Liver (tissue), 3 donors: ENCODE results near the gene POFUT2.

ENCODE experiments used
- ATF3 ChIP-seq: IDR thresholded peaks from 2 replicates; pipeline ENCODE4 v1.6.1; 2016; ENCODE audit warnings: antibody characterized with exemption
- CTCF ChIP-seq: fragments of 150-350 bp; IDR thresholded peaks from 2 replicates; pipeline ENCODE4 v1.5.1; 2017; ENCODE audit warnings: improper control_type of control experiment, low read depth, low read length; ENCODE audit not compliant: missing input control
- MAX ChIP-seq: IDR thresholded peaks from 2 replicates; pipeline ENCODE4 v1.6.1; 2016; ENCODE audit warnings: antibody characterized with exemption
- TAF1 ChIP-seq: conservative IDR thresholded peaks from 2 replicates; pipeline ENCODE4 v1.6.1; 2016; ENCODE audit warnings: antibody characterized with exemption, mild to moderate bottlenecking
- YY1 ChIP-seq: IDR thresholded peaks from 2 replicates; pipeline ENCODE4 v1.6.1; 2016; ENCODE audit warnings: antibody characterized with exemption, mild to moderate bottlenecking
- ZBTB33 ChIP-seq: IDR thresholded peaks from 2 replicates; pipeline ENCODE4 v1.6.1; 2016; ENCODE audit warnings: antibody characterized with exemption
- donor health status: healthy.
- donor health status: healthy.

GRCh38 chr21:45326169-45326851, 38.6 kb upstream of the POFUT2 start:
- TF ChIP-seq CTCF (no peak), ATF3 (no peak), YY1 (no peak), MAX (no peak), ZBTB33 (no peak), TAF1 (no peak)
